ENCODE measurements around the gene CNOT6.
A peak's percentile ranks its signal among the peaks of the same experiment; 100 is the strongest.
"Not testable (repeated sequence)": the region's sequence is repeated elsewhere in the genome, so short reads cannot be mapped to it uniquely, and the experiment has no call there.

CNOT6 gene

GRCh38 chr5:180472269-180472668 is 21.9 kb upstream of the CNOT6 start:
- Histone ChIP-seq H3K36me3 (ENCODE audit: insufficient read depth, insufficient read length, low read length) (no peaks in the 10 kb centered on the region), H3K4me1 (ENCODE audit: insufficient read depth, insufficient read length) (peaks cover 8% of the 10 kb centered on the region), H3K9ac (ENCODE audit: insufficient read length, low read depth) (no peak overlapping the region), H3K4me3 (ENCODE audit: insufficient read length, low read depth) (no peak overlapping the region), H3K9me3 (ENCODE audit: insufficient read depth, low read length) (no peaks in the 10 kb centered on the region), H3K27me3 (ENCODE audit: insufficient read depth, insufficient read length) (no peaks in the 10 kb centered on the region)
- no peak for DNase-seq (ENCODE audit: low read depth, low spot score)
- TF ChIP-seq SUZ12 (IDR thresholded peaks at IDR 0.05; ENCODE audit: extremely low read depth, insufficient read depth, insufficient read length) (no peak), ZNF274 (IDR thresholded peaks at IDR 0.05; ENCODE audit: low read depth, low read length) (no peak), YY1 (IDR thresholded peaks at IDR 0.05; ENCODE audit: insufficient read depth, insufficient read length) (no peak)

- not testable (repeated sequence) for DNase-seq (ENCODE audit: low read depth, low spot score); H3K9me3 ChIP-seq (ENCODE audit: insufficient read depth, low read length); H3K4me3 ChIP-seq (ENCODE audit: insufficient read length, low read depth); H3K27me3 ChIP-seq (ENCODE audit: insufficient read depth, insufficient read length); H3K36me3 ChIP-seq (ENCODE audit: insufficient read depth, insufficient read length, low read length); H3K9ac ChIP-seq (ENCODE audit: insufficient read length, low read depth); H3K4me1 ChIP-seq (ENCODE audit: insufficient read depth, insufficient read length)
Observed at GRCh38 chr5:180473386-180473785, 20.8 kb upstream of the CNOT6 start.

GRCh38 chr5:180474569-180474968 is 19.6 kb upstream of the CNOT6 start:
- DNase-seq (ENCODE audit: low read depth, low spot score), result no peak

GRCh38 chr5:180475969-180476524 is 18.1 kb upstream of the CNOT6 start:
- not testable (repeated sequence) for DNase-seq (ENCODE audit: low read depth, low spot score); H3K9ac ChIP-seq (ENCODE audit: insufficient read length, low read depth); H3K9me3 ChIP-seq (ENCODE audit: insufficient read depth, low read length); H3K27me3 ChIP-seq (ENCODE audit: insufficient read depth, insufficient read length); H3K36me3 ChIP-seq (ENCODE audit: insufficient read depth, insufficient read length, low read length); H3K4me1 ChIP-seq (ENCODE audit: insufficient read depth, insufficient read length); H3K4me3 ChIP-seq (ENCODE audit: insufficient read length, low read depth)

More at GRCh38 chr5:180474569-180474968, 19.6 kb upstream of the CNOT6 start:
- Histone ChIP-seq H3K4me3 (ENCODE audit: insufficient read length, low read depth) (no peak overlapping the region), H3K9ac (ENCODE audit: insufficient read length, low read depth) (no peak overlapping the region), H3K9me3 (ENCODE audit: insufficient read depth, low read length) (no peaks in the 10 kb centered on the region), H3K27me3 (ENCODE audit: insufficient read depth, insufficient read length) (no peaks in the 10 kb centered on the region), H3K4me1 (ENCODE audit: insufficient read depth, insufficient read length) (peaks cover 8% of the 10 kb centered on the region), H3K36me3 (ENCODE audit: insufficient read depth, insufficient read length, low read length) (no peaks in the 10 kb centered on the region)
- TF ChIP-seq SUZ12 (IDR thresholded peaks at IDR 0.05; ENCODE audit: extremely low read depth, insufficient read depth, insufficient read length) (no peak), ZNF274 (IDR thresholded peaks at IDR 0.05; ENCODE audit: low read depth, low read length) (no peak), YY1 (IDR thresholded peaks at IDR 0.05; ENCODE audit: insufficient read depth, insufficient read length) (no peak)

- H3K9ac ChIP-seq (ENCODE audit: insufficient read length, low read depth), result no peak overlapping the region
- no peaks in the 10 kb centered on the region for H3K27me3 ChIP-seq (ENCODE audit: insufficient read depth, insufficient read length)
- DNase-seq (ENCODE audit: low read depth, low spot score), result no peak
- TF ChIP-seq SUZ12 (IDR thresholded peaks at IDR 0.05; ENCODE audit: extremely low read depth, insufficient read depth, insufficient read length) (no peak), YY1 (IDR thresholded peaks at IDR 0.05; ENCODE audit: insufficient read depth, insufficient read length) (no peak), ZNF274 (IDR thresholded peaks at IDR 0.05; ENCODE audit: low read depth, low read length) (no peak)
- no peaks in the 10 kb centered on the region for H3K36me3 ChIP-seq (ENCODE audit: insufficient read depth, insufficient read length, low read length)
- H3K9me3 ChIP-seq (ENCODE audit: insufficient read depth, low read length), result no peaks in the 10 kb centered on the region
- H3K4me3 ChIP-seq (ENCODE audit: insufficient read length, low read depth), result no peak overlapping the region
- H3K4me1 ChIP-seq (ENCODE audit: insufficient read depth, insufficient read length), result no peaks in the 10 kb centered on the region
Observed at GRCh38 chr5:180484813-180485212, 9.4 kb upstream of the CNOT6 start.

GRCh38 chr5:180486636-180487149 is 7.5 kb upstream of the CNOT6 start:
- no peaks in the 10 kb centered on the region for H3K27me3 ChIP-seq (ENCODE audit: insufficient read depth, insufficient read length)

GRCh38 chr5:180487556-180487955 is 6.6 kb upstream of the CNOT6 start:
- Histone ChIP-seq H3K4me3 (ENCODE audit: insufficient read length, low read depth) (no peak overlapping the region), H3K36me3 (ENCODE audit: insufficient read depth, insufficient read length, low read length) (no peaks in the 10 kb centered on the region), H3K27me3 (ENCODE audit: insufficient read depth, insufficient read length) (no peaks in the 10 kb centered on the region), H3K9ac (ENCODE audit: insufficient read length, low read depth) (no peak overlapping the region), H3K9me3 (ENCODE audit: insufficient read depth, low read length) (no peaks in the 10 kb centered on the region), H3K4me1 (ENCODE audit: insufficient read depth, insufficient read length) (peaks cover 2% of the 10 kb centered on the region)
- DNase-seq (ENCODE audit: low read depth, low spot score), result no peak
- TF ChIP-seq YY1 (IDR thresholded peaks at IDR 0.05; ENCODE audit: insufficient read depth, insufficient read length), result no peak
- TF ChIP-seq SUZ12 (IDR thresholded peaks at IDR 0.05; ENCODE audit: extremely low read depth, insufficient read depth, insufficient read length), result no peak
- TF ChIP-seq ZNF274 (IDR thresholded peaks at IDR 0.05; ENCODE audit: low read depth, low read length), result no peak

More at GRCh38 chr5:180486636-180487149, 7.5 kb upstream of the CNOT6 start:
- no peak for DNase-seq (ENCODE audit: low read depth, low spot score)
- TF ChIP-seq SUZ12 (IDR thresholded peaks at IDR 0.05; ENCODE audit: extremely low read depth, insufficient read depth, insufficient read length) (no peak), ZNF274 (IDR thresholded peaks at IDR 0.05; ENCODE audit: low read depth, low read length) (no peak), YY1 (IDR thresholded peaks at IDR 0.05; ENCODE audit: insufficient read depth, insufficient read length) (no peak)
- Histone ChIP-seq H3K9ac (ENCODE audit: insufficient read length, low read depth) (no peak overlapping the region), H3K36me3 (ENCODE audit: insufficient read depth, insufficient read length, low read length) (no peaks in the 10 kb centered on the region), H3K4me1 (ENCODE audit: insufficient read depth, insufficient read length) (peaks cover 2% of the 10 kb centered on the region), H3K4me3 (ENCODE audit: insufficient read length, low read depth) (no peak overlapping the region), H3K9me3 (ENCODE audit: insufficient read depth, low read length) (no peaks in the 10 kb centered on the region)

GRCh38 chr5:180491496-180491895 is 2.7 kb upstream of the CNOT6 start:
- Histone ChIP-seq H3K4me3 (ENCODE audit: insufficient read length, low read depth) (no peak overlapping the region), H3K27me3 (ENCODE audit: insufficient read depth, insufficient read length) (no peaks in the 10 kb centered on the region), H3K36me3 (ENCODE audit: insufficient read depth, insufficient read length, low read length) (peaks cover 9% of the 10 kb centered on the region), H3K4me1 (ENCODE audit: insufficient read depth, insufficient read length) (peaks cover 2% of the 10 kb centered on the region), H3K9me3 (ENCODE audit: insufficient read depth, low read length) (no peaks in the 10 kb centered on the region), H3K9ac (ENCODE audit: insufficient read length, low read depth) (no peak overlapping the region)
- peak; percentile 28 for DNase-seq (ENCODE audit: low read depth, low spot score)
- TF ChIP-seq ZNF274 (IDR thresholded peaks at IDR 0.05; ENCODE audit: low read depth, low read length), result no peak

All from NT2/D1 (cell line).